Measurements from ENCODE around the gene RAB26.
"Not testable (repeated sequence)": the region's sequence is repeated elsewhere in the genome, so short reads cannot be mapped to it uniquely, and the experiment has no call there.

DNA sequence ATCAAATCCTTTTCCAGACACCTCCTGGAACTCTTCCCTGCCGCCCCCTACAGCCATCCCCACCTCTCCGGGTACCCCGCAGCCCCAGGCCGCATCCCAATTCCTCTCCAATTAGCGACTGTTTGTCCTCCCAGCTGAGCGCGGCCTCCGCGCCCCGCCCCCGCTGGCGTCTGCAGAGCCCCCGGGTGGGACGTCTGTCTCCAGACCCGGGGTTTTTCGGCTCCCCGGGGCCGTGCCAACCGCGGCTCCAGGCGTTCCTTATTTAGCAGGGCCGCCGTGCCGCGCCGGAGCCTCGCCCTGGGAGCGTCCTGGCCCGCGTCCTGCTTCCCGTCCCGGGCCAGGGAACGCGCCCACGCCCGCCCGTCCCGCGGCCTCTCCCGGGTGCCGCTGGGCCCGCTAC is 13.4 kb upstream of the RAB26 start:
- not testable (repeated sequence) for TF ChIP-seq EZH2phosphoT487 (IDR thresholded peaks at IDR 0.05; ENCODE audit: low read length)
- TF ChIP-seq, protein P1, sequence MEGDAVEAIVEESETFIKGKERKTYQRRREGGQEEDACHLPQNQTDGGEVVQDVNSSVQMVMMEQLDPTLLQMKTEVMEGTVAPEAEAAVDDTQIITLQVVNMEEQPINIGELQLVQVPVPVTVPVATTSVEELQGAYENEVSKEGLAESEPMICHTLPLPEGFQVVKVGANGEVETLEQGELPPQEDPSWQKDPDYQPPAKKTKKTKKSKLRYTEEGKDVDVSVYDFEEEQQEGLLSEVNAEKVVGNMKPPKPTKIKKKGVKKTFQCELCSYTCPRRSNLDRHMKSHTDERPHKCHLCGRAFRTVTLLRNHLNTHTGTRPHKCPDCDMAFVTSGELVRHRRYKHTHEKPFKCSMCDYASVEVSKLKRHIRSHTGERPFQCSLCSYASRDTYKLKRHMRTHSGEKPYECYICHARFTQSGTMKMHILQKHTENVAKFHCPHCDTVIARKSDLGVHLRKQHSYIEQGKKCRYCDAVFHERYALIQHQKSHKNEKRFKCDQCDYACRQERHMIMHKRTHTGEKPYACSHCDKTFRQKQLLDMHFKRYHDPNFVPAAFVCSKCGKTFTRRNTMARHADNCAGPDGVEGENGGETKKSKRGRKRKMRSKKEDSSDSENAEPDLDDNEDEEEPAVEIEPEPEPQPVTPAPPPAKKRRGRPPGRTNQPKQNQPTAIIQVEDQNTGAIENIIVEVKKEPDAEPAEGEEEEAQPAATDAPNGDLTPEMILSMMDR (IDR thresholded peaks at IDR 0.05; ENCODE audit: low read length): not testable (repeated sequence)
